ENCODE results near the gene VPS16.

Gene VPS16

DNA sequence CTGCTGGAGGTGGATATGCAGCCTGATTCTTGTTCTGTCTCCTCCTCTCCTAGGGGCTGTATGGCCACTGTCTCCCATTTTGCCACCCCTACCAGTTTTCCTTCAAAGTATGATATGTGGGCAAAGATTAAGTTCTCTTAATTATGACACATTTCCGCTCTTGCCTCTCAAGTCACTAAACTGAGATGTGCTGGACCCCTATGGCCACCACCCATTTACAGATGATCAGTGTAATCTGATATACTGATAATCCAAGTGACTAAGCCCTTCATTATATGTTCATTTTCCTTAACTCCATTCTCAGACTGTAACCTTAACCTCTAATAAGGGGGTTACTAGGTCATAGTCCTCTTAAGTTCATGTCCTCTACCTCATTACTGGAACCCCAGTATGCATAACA, 26.5 kb upstream of the VPS16 start:
- peaks cover 19% of the 10 kb centered on the region for H3K36me3 Mint-ChIP-seq (ENCODE audit: low read depth)
- TF ChIP-seq, protein P1, sequence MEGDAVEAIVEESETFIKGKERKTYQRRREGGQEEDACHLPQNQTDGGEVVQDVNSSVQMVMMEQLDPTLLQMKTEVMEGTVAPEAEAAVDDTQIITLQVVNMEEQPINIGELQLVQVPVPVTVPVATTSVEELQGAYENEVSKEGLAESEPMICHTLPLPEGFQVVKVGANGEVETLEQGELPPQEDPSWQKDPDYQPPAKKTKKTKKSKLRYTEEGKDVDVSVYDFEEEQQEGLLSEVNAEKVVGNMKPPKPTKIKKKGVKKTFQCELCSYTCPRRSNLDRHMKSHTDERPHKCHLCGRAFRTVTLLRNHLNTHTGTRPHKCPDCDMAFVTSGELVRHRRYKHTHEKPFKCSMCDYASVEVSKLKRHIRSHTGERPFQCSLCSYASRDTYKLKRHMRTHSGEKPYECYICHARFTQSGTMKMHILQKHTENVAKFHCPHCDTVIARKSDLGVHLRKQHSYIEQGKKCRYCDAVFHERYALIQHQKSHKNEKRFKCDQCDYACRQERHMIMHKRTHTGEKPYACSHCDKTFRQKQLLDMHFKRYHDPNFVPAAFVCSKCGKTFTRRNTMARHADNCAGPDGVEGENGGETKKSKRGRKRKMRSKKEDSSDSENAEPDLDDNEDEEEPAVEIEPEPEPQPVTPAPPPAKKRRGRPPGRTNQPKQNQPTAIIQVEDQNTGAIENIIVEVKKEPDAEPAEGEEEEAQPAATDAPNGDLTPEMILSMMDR (IDR thresholded peaks at IDR 0.05), result no peak
- no peak overlapping the region for H3K27ac Mint-ChIP-seq
- peaks cover 22% of the 10 kb centered on the region for H3K4me1 Mint-ChIP-seq
- H3K4me3 Mint-ChIP-seq, result no peak overlapping the region
- peaks cover 33% of the 10 kb centered on the region for H3K27me3 Mint-ChIP-seq (ENCODE audit: low read depth, poor library complexity)
- no peak for DNase-seq
- H3K9me3 Mint-ChIP-seq, result peaks cover 42% of the 10 kb centered on the region

DNA sequence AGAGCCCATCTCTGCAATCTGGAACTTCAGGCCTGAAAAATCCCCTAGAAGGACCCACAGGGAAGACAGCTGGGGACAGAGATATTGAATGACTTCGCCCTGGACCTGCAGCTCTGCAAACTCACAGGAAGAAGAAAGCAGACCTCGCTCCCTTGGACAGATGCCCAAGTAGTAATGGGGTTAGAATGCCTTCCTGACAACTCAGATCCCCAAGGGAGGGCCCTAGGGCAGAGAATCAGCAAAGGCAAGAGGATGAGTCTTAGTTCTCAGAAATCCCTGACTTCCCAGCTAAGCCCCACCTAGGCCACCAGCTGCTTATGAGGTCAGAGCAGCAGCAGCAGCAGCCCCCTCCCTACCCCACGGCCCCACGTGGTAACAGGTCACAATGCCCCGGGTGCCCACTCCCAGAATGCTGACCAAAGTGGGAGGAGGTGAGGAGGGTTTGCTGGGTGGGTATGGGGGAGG, 25.9 kb upstream of the VPS16 start, which contains the start of gene C20orf141:
C20orf141 (plus strand) TSS at position 401 of the 465 bp plus-strand sequence. CDS start 198 bp downstream, outside the sequence.
- no peak within 1 kb of the TSS for H3K4me3 Mint-ChIP-seq
- TF ChIP-seq, protein P1 (IDR thresholded peaks at IDR 0.05), result no peak
- H3K4me1 Mint-ChIP-seq, result peaks cover 23% of the 10 kb centered on the region
- H3K27me3 Mint-ChIP-seq (ENCODE audit: low read depth, poor library complexity), result peaks cover 33% of the 10 kb centered on the region
- H3K27ac Mint-ChIP-seq, result peak within 1 kb of the TSS; percentile 90
- peaks cover 36% of the 10 kb centered on the region for H3K9me3 Mint-ChIP-seq
- no peak for DNase-seq
- H3K36me3 Mint-ChIP-seq (ENCODE audit: low read depth), result peaks cover 17% of the 10 kb centered on the region

DNA sequence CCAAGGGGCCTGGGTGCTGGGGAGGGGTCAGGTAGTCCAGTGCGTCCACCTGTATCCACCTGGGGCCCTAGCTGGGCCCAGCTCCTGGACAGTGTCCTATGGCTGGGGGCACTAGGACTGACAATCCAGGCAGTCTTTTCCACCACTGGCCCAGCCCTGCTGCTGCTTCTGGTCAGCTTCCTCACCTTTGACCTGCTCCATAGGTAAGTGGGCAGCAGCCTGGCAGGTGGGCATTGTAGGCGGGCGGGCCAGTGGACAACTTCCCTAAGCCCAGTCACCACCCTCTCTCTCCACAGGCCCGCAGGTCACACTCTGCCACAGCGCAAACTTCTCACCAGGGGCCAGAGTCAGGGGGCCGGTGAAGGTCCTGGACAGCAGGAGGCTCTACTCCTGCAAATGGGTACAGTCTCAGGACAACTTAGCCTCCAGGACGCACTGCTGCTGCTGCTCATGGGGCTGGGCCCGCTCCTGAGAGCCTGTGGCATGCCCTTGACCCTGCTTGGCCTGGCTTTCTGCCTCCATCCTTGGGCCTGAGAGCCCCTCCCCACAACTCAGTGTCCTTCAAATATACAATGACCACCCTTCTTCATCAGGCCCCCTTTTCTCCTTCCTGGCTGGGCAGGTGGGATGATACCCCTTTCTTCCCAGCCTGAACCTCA, 25.2 kb upstream of the VPS16 start:
- Mint-ChIP-seq H3K4me1 (peaks cover 31% of the 10 kb centered on the region), H3K36me3 (ENCODE audit: low read depth) (peaks cover 17% of the 10 kb centered on the region), H3K9me3 (peaks cover 31% of the 10 kb centered on the region), H3K27me3 (ENCODE audit: low read depth, poor library complexity) (peaks cover 36% of the 10 kb centered on the region), H3K4me3 (no peak overlapping the region), H3K27ac (peak overlapping the region; percentile 90)
- TF ChIP-seq, protein P1 (IDR thresholded peaks at IDR 0.05), result no peak
- DNase-seq, result no peak

DNA sequence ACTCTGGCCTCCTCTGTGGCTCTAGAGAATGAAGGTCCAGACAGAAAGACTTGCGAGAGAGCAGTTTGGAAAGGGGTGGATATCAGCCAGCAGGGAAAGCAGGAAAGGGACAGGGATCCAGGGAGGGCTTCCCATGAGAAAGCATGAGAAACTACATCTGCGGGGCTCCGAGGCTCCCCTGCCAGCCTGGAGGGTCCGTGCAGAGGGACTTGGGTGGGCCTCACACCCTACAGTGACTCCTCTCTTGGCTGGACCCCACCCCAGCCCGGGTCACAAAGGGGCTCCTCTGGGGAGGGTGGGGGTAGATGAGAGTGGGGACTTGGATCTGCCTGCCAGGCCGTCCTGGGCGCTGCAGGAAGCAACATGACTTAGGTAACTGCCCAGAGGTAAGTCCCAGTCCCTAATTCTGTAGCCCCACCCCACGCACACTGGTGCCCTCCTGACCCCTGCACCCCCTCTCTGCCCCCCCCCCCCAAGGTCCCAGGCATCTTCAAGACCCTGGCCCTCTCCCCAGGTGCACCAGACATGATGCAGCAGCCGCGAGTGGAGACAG, 24.4 kb upstream of the VPS16 start, which contains the start of gene TMEM239:
TMEM239 (plus strand) TSS at position 335 of the 553 bp plus-strand sequence; CDS start at position 526, 191 bp downstream.
- Mint-ChIP-seq H3K27me3 (ENCODE audit: low read depth, poor library complexity) (peaks cover 34% of the 10 kb centered on the region), H3K9me3 (peaks cover 25% of the 10 kb centered on the region), H3K4me3 (no peak within 1 kb of the TSS), H3K4me1 (peaks cover 35% of the 10 kb centered on the region), H3K36me3 (ENCODE audit: low read depth) (peaks cover 14% of the 10 kb centered on the region), H3K27ac (peak within 1 kb of the TSS; percentile 90)
- DNase-seq, result no peak
- TF ChIP-seq, protein P1 (IDR thresholded peaks at IDR 0.05), result no peak

DNA sequence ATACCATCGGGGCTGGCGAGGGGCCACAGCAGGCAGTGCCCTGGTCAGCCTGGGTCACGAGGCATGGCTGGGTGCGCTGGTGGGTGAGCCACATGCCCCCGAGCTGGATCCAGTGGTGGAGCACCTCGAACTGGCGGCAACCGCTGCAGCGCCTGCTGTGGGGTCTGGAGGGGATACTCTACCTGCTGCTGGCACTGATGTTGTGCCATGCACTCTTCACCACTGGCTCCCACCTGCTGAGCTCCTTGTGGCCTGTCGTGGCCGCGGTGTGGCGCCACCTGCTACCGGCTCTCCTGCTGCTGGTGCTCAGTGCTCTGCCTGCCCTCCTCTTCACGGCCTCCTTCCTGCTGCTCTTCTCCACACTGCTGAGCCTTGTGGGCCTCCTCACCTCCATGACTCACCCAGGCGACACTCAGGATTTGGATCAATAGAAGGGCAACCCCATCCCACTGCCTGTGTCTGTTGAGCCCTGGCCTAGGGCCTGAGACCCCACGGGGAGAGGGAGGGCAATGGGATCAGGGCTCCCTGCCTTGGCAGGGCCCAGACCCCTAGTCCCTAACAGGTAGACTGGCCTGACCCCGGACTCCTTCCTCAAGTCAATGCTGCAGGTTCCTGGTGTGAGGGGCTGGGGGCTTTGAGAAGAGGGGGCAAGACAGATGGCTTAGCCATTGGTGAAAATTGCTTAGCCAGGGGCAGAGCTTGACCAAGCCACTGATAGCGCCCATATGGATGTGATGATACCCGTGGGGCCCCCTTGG, 23.8 kb upstream of the VPS16 start:
- TF ChIP-seq, protein P1 (IDR thresholded peaks at IDR 0.05), result no peak
- H3K36me3 Mint-ChIP-seq (ENCODE audit: low read depth), result peaks cover 9% of the 10 kb centered on the region
- peak overlapping the region; percentile 86 for H3K27ac Mint-ChIP-seq
- no peak for DNase-seq
- H3K9me3 Mint-ChIP-seq, result peaks cover 19% of the 10 kb centered on the region
- H3K27me3 Mint-ChIP-seq (ENCODE audit: low read depth, poor library complexity), result peaks cover 35% of the 10 kb centered on the region
- H3K4me1 Mint-ChIP-seq, result peaks cover 39% of the 10 kb centered on the region
- H3K4me3 Mint-ChIP-seq, result no peak overlapping the region

Measured in nephron progenitor cell (in vitro differentiated cells).